ENCODE measurements around the gene TGFB2.
"Not testable (repeated sequence)": the region's sequence is repeated elsewhere in the genome, so short reads cannot be mapped to it uniquely, and the experiment has no call there.

TGFB2 gene

GRCh38 chr1:218344814-218345672, at the start of gene TGFB2:
Gene TGFB2 (plus strand): TSS chr1:218345336. CDS start chr1:218346702, 1,366 bp downstream.
- DNase-seq: peak in 40 of 58 donors; percentile 12 to 80 (median 46)

GRCh38 chr1:218296162-218296561, 49.0 kb upstream of the TGFB2 start:
- no peak for DNase-seq

GRCh38 chr1:218297461-218297860, 47.7 kb upstream of the TGFB2 start:
- DNase-seq: no peak

DNA sequence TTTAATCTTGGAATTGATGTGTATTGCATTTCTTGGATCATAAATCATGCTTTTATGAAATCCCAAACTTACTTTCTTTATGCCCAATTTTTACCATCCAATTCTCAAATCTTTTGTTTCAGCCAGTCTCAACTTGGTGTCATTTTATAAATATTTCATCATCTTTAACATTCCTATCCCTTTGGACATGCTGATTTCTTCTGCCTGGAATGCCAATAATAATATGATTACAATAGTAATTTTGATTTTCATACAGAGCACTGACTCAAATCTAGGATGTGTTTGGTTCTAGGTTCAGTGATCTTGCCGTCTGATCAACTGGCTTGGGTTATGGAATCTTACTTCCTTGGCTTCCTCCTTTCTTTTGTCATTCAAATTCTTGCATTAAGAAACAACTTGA, 47.3 kb upstream of the TGFB2 start:
- no peak for DNase-seq

DNA sequence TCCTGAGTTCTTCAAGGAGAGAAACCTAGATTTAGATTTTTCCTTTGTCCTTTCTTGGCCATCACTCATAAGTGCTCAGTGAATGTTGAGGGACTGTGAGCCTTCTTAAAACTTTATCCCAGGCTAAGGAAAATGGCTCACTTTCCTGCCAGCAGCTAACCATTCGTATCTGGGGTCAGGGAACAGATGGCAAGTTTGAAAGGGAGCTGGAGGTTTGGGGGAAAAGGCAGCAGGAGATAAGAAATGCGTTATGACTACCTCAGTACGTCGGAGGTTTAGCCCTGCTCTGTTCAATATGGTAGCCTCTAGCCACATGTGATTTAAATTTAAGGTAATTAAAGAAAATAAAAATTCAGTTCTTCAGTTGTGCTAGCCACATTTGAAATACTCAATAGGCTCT, 46.7 kb upstream of the TGFB2 start:
- DNase-seq: no peak

- peak in 2 of 58 donors; percentile 4 to 29 for DNase-seq
Measured at GRCh38 chr1:218299416-218299815, 45.7 kb upstream of the TGFB2 start.

DNA sequence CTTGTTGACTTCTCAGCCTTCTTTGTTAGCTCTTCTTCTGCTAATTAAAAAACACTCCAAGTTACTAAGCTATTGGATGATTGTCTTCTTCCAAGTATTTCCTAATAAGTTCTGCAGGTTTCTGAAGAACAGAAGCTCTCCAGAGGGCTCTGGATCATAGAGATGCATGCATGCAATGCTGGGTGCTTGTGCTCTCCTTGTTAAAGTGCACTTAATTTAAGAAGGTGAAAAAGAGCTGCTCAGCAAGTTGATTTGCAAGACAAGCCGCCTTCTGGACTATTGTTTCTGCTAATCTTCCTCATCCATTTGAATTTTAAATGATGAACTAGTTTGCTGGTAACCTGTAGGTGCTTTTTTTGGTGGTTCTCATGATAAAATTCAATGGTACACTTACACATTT, 43.9 kb upstream of the TGFB2 start:
- no peak for DNase-seq

DNA sequence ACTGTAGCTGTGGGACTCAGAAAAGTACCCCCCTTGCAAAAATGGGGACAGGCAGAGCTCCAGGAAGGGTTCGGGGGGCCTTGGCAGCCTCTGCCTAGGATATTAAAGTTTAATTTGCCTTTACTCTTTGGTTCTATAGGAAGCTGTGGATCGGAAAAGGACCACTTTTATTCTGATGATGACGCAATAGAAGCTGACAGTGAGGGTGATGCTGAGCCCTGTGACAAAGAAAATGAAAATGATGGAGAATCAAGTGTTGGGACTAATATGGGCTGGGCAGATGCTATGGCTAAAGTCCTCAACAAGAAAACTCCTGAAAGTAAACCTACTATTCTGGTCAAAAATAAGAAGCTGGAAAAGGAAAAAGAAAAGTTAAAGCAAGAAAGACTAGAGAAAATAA, 43.0 kb upstream of the TGFB2 start:
- DNase-seq: no peak

- no peak for DNase-seq
Measured at GRCh38 chr1:218303176-218303879, 41.8 kb upstream of the TGFB2 start.

GRCh38 chr1:218304281-218305039, 40.7 kb upstream of the TGFB2 start:
- DNase-seq: peak in 3 of 58 donors; percentile 8 to 54 (median 8)

DNA sequence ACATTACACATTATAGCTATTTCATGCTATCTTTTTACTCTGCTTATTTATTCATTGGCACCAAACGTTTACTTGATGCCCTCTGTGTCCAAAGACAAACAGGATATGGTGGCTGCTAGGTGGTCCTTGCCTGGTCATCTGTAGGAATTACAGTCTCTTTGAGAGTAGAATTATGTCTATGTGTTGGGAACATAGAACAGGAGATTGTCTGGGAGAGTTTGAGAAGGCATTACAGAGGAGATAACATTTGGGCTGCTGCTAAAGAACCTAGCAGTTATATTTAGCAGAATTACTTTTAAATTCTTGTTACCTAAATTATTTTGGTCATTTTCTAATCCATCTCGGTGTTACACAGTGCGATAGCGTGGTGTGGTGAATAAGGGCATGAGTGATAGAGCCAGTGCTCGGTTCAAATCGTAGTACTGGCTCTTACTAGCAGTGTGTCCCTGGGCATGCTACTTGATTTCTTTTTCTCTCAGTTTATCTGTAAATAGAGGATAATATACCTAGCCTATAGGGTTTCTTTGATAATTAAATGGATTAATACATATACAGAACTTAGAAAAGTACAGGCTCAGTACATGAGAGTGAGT, 39.6 kb upstream of the TGFB2 start:
- no peak for DNase-seq

- DNase-seq: no peak
Measured at GRCh38 chr1:218312509-218312908, 32.6 kb upstream of the TGFB2 start.

DNA sequence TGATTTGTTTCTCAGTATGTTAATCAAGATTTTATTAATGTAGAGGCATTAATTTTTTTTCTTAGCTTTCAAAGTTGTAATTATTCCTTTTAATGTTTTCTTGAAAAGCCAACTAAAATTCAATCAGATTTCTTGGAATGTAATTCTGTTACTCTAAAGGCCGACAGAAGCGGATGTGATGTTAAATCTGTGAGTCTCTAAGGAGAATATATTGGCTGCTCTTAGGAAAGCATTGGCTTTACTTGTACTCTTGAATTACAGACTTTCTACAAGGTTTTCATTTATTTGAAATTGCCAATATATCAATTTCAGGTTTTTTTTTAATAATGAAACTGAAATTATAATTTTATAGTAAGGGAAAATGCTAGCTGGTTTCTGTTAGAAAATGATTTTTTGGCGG, 30.8 kb upstream of the TGFB2 start:
- DNase-seq: no peak

DNA sequence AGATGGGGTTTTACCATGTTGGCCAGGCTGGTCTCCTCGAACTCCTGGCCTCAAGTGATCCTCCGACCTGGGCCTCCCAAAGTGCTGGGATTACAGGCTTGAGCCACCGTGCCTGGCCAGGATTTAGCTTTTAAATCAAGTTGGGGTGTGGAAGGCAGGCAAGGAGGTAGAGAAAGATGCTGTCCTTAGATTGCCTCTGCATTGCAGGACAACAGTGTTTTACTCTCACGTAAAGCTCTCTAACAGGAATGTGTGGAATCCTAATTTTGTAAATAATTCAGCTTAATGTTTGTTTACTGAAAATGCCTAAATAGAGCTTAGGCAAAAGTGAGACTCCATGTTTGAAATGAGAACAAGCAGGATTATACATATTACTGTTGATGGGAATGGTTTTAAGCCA, 29.5 kb upstream of the TGFB2 start:
- DNase-seq: no peak

GRCh38 chr1:218317061-218317460, 28.1 kb upstream of the TGFB2 start:
- DNase-seq: no peak

- DNase-seq: not testable (repeated sequence)
Measured at GRCh38 chr1:218320182-218320581, 25.0 kb upstream of the TGFB2 start.

- DNase-seq: no peak
Measured at GRCh38 chr1:218322762-218323161, 22.4 kb upstream of the TGFB2 start.

- DNase-seq: no peak
Measured at GRCh38 chr1:218323568-218324225, 21.4 kb upstream of the TGFB2 start.

GRCh38 chr1:218324226-218324580, 20.9 kb upstream of the TGFB2 start:
- DNase-seq: no peak

GRCh38 chr1:218328769-218329168, 16.4 kb upstream of the TGFB2 start:
- DNase-seq: no peak

DNA sequence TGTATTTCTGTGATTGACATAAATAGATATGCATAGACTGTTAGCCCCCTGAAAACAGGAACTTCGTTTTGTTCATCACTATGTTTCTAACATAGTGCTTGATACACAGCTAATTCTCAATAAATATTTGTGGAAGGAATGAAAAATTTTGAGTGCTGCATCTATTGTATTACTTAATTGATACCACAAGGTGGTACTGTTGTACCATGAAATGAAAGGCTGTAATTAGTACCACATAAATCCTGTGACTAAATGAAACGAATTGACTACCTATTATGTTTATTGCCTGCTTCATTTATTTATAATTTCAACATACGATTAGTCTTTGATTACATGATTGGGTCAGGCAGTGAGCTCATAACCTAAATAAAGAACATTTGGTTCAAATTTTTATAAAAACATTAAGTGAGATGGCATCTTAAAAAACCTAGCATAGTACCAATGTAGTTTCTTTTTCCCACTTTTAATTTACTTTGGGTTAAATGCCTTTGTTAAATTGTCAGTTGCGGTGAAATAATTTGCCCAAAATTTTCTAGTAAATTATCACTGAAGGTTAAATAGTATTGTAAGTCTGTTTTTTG, 15.0 kb upstream of the TGFB2 start:
- DNase-seq: peak in 1 of 58 donors; percentile 11

All from anterior cingulate cortex (tissue), 58 donors.